GM12874 (cell line): ENCODE results near the gene NEAT1.

Experiments used
- TF ChIP-seq, protein P1 (sequence below): IDR thresholded peaks from 2 replicates; pipeline ENCODE4 v1.5.1; 2011; ENCODE audit warnings: low read depth, mild to moderate bottlenecking, control low read depth, low read length, moderate library complexity; ENCODE audit not compliant: insufficient read depth

The NEAT1 gene

GRCh38 chr11:65448418-65449105 lies 26.0 kb downstream of the NEAT1 start:
- TF ChIP-seq, protein P1, sequence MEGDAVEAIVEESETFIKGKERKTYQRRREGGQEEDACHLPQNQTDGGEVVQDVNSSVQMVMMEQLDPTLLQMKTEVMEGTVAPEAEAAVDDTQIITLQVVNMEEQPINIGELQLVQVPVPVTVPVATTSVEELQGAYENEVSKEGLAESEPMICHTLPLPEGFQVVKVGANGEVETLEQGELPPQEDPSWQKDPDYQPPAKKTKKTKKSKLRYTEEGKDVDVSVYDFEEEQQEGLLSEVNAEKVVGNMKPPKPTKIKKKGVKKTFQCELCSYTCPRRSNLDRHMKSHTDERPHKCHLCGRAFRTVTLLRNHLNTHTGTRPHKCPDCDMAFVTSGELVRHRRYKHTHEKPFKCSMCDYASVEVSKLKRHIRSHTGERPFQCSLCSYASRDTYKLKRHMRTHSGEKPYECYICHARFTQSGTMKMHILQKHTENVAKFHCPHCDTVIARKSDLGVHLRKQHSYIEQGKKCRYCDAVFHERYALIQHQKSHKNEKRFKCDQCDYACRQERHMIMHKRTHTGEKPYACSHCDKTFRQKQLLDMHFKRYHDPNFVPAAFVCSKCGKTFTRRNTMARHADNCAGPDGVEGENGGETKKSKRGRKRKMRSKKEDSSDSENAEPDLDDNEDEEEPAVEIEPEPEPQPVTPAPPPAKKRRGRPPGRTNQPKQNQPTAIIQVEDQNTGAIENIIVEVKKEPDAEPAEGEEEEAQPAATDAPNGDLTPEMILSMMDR: no peak

DNA sequence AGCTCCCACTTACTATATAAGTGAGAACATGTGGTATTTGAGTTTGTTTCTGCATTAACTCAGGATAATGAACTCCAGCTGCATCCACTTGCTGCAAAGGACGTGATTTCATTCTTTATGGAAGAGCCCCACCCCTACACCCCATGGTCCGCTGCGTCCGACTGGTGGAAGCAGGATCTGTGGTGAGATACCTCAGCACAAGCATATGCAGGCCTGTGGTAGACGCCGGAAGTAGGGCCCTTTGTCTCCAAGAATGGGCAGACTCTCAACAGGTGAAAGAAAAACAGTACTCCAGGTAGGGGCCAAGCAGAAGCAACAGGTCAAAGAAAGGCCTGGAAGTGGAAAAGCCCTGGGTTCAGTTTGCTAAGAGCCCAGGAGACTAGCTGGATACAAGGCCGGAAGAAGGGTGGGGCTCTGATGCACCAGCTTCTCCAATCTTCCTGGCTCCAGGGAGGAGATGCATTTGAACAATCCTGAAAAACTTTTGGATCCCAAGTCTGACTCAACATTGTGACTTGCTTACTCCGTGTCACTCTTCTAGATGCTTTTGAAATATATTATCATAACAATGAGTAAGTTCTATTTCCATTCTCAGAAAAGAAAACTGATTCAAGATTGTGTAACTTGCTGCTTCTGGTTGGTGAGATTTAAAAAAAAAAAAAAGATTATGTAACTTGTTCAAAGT lies 30.4 kb downstream of the NEAT1 start:
- TF ChIP-seq, protein P1: no peak

GRCh38 chr11:65454311-65454695 lies 31.7 kb downstream of the NEAT1 start:
- TF ChIP-seq, protein P1: no peak

GRCh38 chr11:65454696-65455456 lies 32.3 kb downstream of the NEAT1 start:
- TF ChIP-seq, protein P1: peak; percentile 39

- TF ChIP-seq, protein P1: no peak
These were observed 33.8 kb downstream of the NEAT1 start for GRCh38 chr11:65456418-65456817.

- TF ChIP-seq, protein P1: no peak
These were observed 37.0 kb downstream of the NEAT1 start for GRCh38 chr11:65459552-65459951.

- TF ChIP-seq, protein P1: peak; percentile 15; the same call in 1 of the 2 replicates
These were observed 44.7 kb downstream of the NEAT1 start for GRCh38 chr11:65467306-65467705.
